ENCODE data around the gene LDLRAD4.
A peak's percentile ranks its signal among the peaks of the same experiment; 100 is the strongest.

LDLRAD4 gene

GRCh38 chr18:13266218-13267100 lies 47.9 kb downstream of the LDLRAD4 start:
- DNase-seq: peak; percentile 60

GRCh38 chr18:13267431-13267873 lies 48.9 kb downstream of the LDLRAD4 start:
- DNase-seq: no peak

GRCh38 chr18:13268158-13269012 lies 49.8 kb downstream of the LDLRAD4 start:
- peak; percentile 83 for DNase-seq

GRCh38 chr18:13269013-13269280 lies 50.4 kb downstream of the LDLRAD4 start:
- DNase-seq: no peak

GRCh38 chr18:13269521-13270011 lies 51.0 kb downstream of the LDLRAD4 start:
- DNase-seq: peak; percentile 66

- no peak for DNase-seq
Observed at GRCh38 chr18:13270279-13270855, 51.8 kb downstream of the LDLRAD4 start.

GRCh38 chr18:13271302-13271911 lies 52.8 kb downstream of the LDLRAD4 start:
- DNase-seq: no peak

- DNase-seq: peak; percentile 13
Observed at GRCh38 chr18:13272416-13272815, 53.9 kb downstream of the LDLRAD4 start.

GRCh38 chr18:13273800-13274199 lies 55.2 kb downstream of the LDLRAD4 start:
- DNase-seq: peak; percentile 18

- DNase-seq: no peak
Observed at GRCh38 chr18:13275075-13275474, 56.5 kb downstream of the LDLRAD4 start.

GRCh38 chr18:13276530-13277520 lies 58.3 kb downstream of the LDLRAD4 start:
- peak; percentile 55 for DNase-seq

GRCh38 chr18:13278062-13278630 lies 59.6 kb downstream of the LDLRAD4 start:
- peak; percentile 16 for DNase-seq

GRCh38 chr18:13279181-13280069 lies 60.9 kb downstream of the LDLRAD4 start:
- peak; percentile 13 for DNase-seq

- peak; percentile 21 for DNase-seq
Observed at GRCh38 chr18:13280070-13280795, 61.7 kb downstream of the LDLRAD4 start.

GRCh38 chr18:13281406-13281805 lies 62.8 kb downstream of the LDLRAD4 start:
- DNase-seq: peak; percentile 3

- peak; percentile 5 for DNase-seq
Observed at GRCh38 chr18:13283746-13284145, 65.2 kb downstream of the LDLRAD4 start.

GRCh38 chr18:13284330-13285027 lies 65.9 kb downstream of the LDLRAD4 start:
- no peak for DNase-seq

GRCh38 chr18:13285874-13286273 lies 67.3 kb downstream of the LDLRAD4 start:
- DNase-seq: no peak

Data from left hindlimb (tissue), 1 donor.